ENCODE measurements around the gene HSP90AA1. TPM values are rescaled to one million over a fixed set of nuclear protein-coding genes. Genes with fewer than 3 reads are reported as not detected.
"Not testable (repeated sequence)": the region's sequence is repeated elsewhere in the genome, so short reads cannot be mapped to it uniquely, and the experiment has no call there.

Gene HSP90AA1
- total RNA-seq, 1 experiment from 2014 or later: 1,112 TPM

- no TSS peak for BruUV-seq (replicated peaks)
- intact Hi-C loops (cut with micrococcal nuclease; ENCODE audit: unreplicated experiment): no loop called here
- Histone ChIP-seq H3K27me3 (replicated peaks; ENCODE audit: insufficient read depth, low read depth, low read length, poor library complexity) (no peaks in the 10 kb centered on the region), H3K4me3 (ENCODE audit: low read depth, low read length, poor library complexity, severe bottlenecking) (no peak overlapping the region), H3K9me3 (ENCODE audit: low read depth, low read length, poor library complexity, severe bottlenecking) (no peaks in the 10 kb centered on the region), H3K27ac (ENCODE audit: low read depth, low read length, poor library complexity, severe bottlenecking) (no peak overlapping the region), H3K36me3 (ENCODE audit: insufficient read depth, low read length, poor library complexity, severe bottlenecking) (no peaks in the 10 kb centered on the region), H3K4me1 (ENCODE audit: insufficient read depth, low read length, poor library complexity, severe bottlenecking) (peaks cover under 1% of the 10 kb centered on the region)
- ChIA-PET POLR2A (ENCODE audit: low non-redundant PET) (no interaction called here), CTCF (no interaction called here)
- no peak for TF ChIP-seq CTCF (conservative IDR thresholded peaks at IDR 0.05; ENCODE audit: low read depth, low read length)
- no peak for TF ChIP-seq EZH2 (IDR thresholded peaks at IDR 0.05; ENCODE audit: borderline replicate concordance, low read depth, low read length, poor library complexity, severe bottlenecking)
- no peak for DNase-seq (ENCODE audit: low spot score)
Measured at GRCh38 chr14:102116361-102117180, 29.7 kb upstream of the HSP90AA1 start.

GRCh38 chr14:102111101-102111500 lies 24.3 kb upstream of the HSP90AA1 start:
- peaks cover 7% of the 10 kb centered on the region for H3K4me1 ChIP-seq (ENCODE audit: insufficient read depth, low read length, poor library complexity, severe bottlenecking)
- intact Hi-C loops (cut with micrococcal nuclease; ENCODE audit: unreplicated experiment): no loop called here
- no peaks in the 10 kb centered on the region for H3K27me3 ChIP-seq (replicated peaks; ENCODE audit: insufficient read depth, low read depth, low read length, poor library complexity)
- DNase-seq (ENCODE audit: low spot score): no peak
- no peak for TF ChIP-seq CTCF (conservative IDR thresholded peaks at IDR 0.05; ENCODE audit: low read depth, low read length)
- TF ChIP-seq EZH2 (IDR thresholded peaks at IDR 0.05; ENCODE audit: borderline replicate concordance, low read depth, low read length, poor library complexity, severe bottlenecking): no peak
- no peak overlapping the region for H3K27ac ChIP-seq (ENCODE audit: low read depth, low read length, poor library complexity, severe bottlenecking)
- ChIA-PET POLR2A (ENCODE audit: low non-redundant PET) (no interaction called here), CTCF (no interaction called here)
- H3K4me3 ChIP-seq (ENCODE audit: low read depth, low read length, poor library complexity, severe bottlenecking): no peak overlapping the region
- H3K36me3 ChIP-seq (ENCODE audit: insufficient read depth, low read length, poor library complexity, severe bottlenecking): no peaks in the 10 kb centered on the region
- BruUV-seq (replicated peaks): no TSS peak
- H3K9me3 ChIP-seq (ENCODE audit: low read depth, low read length, poor library complexity, severe bottlenecking): no peaks in the 10 kb centered on the region

- DNase-seq (ENCODE audit: low spot score); H3K27me3 ChIP-seq (replicated peaks; ENCODE audit: insufficient read depth, low read depth, low read length, poor library complexity); BruUV-seq (replicated peaks); CTCF ChIA-PET; H3K4me1 ChIP-seq (ENCODE audit: insufficient read depth, low read length, poor library complexity, severe bottlenecking); H3K9me3 ChIP-seq (ENCODE audit: low read depth, low read length, poor library complexity, severe bottlenecking); H3K36me3 ChIP-seq (ENCODE audit: insufficient read depth, low read length, poor library complexity, severe bottlenecking); H3K27ac ChIP-seq (ENCODE audit: low read depth, low read length, poor library complexity, severe bottlenecking); POLR2A ChIA-PET (ENCODE audit: low non-redundant PET); intact Hi-C loops (cut with micrococcal nuclease; ENCODE audit: unreplicated experiment); H3K4me3 ChIP-seq (ENCODE audit: low read depth, low read length, poor library complexity, severe bottlenecking): not testable (repeated sequence)
Measured at GRCh38 chr14:102109332-102109731, 22.5 kb upstream of the HSP90AA1 start.

GRCh38 chr14:102105369-102105768 lies 18.5 kb upstream of the HSP90AA1 start:
- Histone ChIP-seq H3K4me3 (ENCODE audit: low read depth, low read length, poor library complexity, severe bottlenecking) (no peak overlapping the region), H3K9me3 (ENCODE audit: low read depth, low read length, poor library complexity, severe bottlenecking) (no peaks in the 10 kb centered on the region), H3K27me3 (replicated peaks; ENCODE audit: insufficient read depth, low read depth, low read length, poor library complexity) (no peaks in the 10 kb centered on the region), H3K27ac (ENCODE audit: low read depth, low read length, poor library complexity, severe bottlenecking) (no peak overlapping the region), H3K36me3 (ENCODE audit: insufficient read depth, low read length, poor library complexity, severe bottlenecking) (no peaks in the 10 kb centered on the region), H3K4me1 (ENCODE audit: insufficient read depth, low read length, poor library complexity, severe bottlenecking) (peaks cover 7% of the 10 kb centered on the region)
- intact Hi-C loops (cut with micrococcal nuclease; ENCODE audit: unreplicated experiment): no loop called here
- TF ChIP-seq EZH2 (IDR thresholded peaks at IDR 0.05; ENCODE audit: borderline replicate concordance, low read depth, low read length, poor library complexity, severe bottlenecking): no peak
- TF ChIP-seq CTCF (conservative IDR thresholded peaks at IDR 0.05; ENCODE audit: low read depth, low read length): no peak
- ChIA-PET CTCF (interaction anchor here (1.1 kb wide), 1 partner anchor 9 kb away, joined by 6 read pairs; no protein-coding TSS in a partner anchor), POLR2A (ENCODE audit: low non-redundant PET) (no interaction called here)
- BruUV-seq (replicated peaks): no TSS peak
- DNase-seq (ENCODE audit: low spot score): no peak
